DMS79 (cell line): ENCODE results near the gene OPRD1.
"Not testable (repeated sequence)": the region's sequence is repeated elsewhere in the genome, so short reads cannot be mapped to it uniquely, and the experiment has no call there.

Experiments used
- DNase-seq: peaks from one replicate; lab custom pipeline; 2025; lab: John Stamatoyannopoulos, UW

OPRD1 gene

DNA sequence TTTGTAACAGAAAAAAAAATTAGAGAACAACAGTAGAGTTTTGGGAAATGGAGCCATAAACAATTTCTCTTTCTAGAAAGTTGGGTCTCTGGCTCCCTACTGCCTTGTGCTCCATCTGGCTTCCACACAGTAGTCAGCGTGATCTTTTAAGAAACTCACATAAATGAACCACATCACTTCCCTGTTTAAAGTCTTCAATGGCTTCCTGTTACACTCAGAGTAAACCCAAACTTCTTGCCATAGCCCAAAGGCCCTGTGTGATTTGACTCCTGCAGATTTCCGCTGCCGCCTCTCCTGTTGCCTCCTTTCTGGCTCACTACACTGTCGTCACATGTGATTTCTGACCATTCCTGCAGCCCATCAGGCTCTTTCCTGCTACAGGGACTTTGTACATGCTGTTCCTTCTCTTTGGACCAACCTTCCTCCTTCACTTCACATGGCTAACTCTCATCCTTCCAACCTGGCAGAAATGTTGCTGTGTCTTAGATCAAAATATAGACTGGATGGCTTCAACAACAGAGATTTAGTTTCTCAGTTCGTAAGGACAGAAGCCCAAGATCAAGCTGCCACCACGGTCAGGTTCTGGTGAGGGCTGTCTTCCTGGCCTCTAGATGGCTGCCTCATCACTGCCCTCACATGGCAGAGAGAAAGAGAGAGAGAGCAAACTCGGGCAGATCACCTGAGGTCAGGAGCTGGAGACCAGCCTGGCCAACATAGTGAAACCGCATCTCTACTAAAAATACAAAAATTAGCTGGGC lies 34.0 kb downstream of the OPRD1 start:
- DNase-seq = no peak

DNA sequence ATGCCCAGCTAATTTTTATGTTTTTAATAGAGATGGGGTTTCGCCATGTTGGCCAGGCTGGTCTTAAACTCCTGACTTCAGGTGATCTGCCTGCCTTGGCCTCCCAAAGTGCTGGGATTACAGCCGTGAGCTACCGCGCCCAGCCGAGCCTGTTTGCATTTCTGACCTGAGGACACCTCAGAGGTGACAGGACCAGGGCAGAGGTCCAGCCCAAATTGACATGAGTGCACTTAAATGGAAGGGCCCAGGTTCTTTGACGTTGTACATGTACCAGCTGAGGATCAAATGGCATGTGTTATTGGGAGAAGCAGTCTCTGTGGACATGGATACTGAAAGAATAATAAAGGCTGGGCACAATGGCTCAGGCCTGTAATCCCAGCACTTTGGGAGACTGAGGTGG lies 35.2 kb downstream of the OPRD1 start:
- not testable (repeated sequence) for DNase-seq

DNA sequence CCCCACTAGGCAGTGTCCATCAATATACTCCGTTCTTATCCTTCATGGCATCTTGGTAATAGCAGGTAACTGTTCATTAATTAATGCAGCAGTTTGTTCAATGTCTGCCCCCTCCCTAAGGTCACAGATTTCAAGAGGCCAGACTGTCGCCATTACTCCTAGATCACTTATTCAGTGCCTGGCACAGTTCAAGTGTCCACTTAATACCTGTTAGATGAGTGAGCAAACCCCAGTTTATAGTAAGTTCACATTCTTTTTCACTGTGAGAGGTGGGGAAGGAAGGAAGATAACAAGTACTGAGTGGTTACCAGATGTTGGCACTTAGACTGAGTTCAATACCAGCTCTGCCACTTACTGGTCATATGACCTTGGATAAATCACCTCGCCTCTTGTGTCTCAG lies 36.4 kb downstream of the OPRD1 start:
- peak; percentile 13 for DNase-seq

DNA sequence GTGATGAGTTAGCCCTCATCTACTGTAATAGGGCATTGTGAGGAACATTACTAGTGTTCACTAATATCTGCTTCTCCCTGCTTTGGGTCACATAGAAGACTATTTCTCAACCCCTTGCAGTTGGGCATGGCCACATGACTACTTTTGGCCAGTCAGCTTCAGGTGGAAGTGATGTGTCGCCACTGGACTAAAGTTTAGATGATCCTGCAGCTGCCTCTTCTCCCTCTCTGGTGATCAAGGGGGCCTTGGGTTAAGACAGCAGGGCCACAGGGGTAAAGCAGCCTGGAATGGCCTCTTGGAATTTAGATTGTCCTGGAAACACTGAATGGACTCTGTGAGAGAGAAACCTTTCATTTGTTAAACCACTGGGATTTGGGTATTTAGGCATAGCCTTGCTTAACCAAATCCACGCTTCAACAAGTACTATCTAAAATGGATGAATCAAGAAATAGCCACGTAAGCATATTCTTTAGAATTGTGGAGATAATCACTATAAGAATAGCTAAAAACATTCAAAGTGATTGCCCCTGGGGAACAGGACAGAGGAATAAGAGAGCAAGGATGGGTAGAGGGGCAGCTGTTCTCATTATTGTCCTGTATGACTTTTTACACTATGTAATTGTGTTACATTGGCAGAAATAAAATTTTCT lies 41.2 kb downstream of the OPRD1 start:
- no peak for DNase-seq

DNA sequence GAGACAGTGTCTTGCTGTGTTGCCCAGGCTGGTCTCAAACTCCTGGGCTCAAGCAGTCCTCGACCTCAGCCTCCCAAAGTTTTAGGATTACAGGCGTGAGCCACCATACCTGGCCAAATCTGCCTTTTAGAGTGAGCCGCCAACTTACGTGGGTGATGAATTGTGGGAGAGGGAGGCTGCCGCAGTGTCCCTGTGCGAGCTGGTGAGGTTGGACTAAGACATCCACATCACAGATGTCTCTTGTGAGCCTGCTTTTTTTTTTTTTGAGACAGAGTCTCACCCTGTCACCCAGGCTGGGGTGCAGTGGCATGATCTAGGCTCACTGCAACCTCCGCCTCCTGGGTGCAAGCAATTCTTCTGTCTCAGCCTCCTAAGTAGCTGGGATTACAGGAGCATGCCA lies 42.4 kb downstream of the OPRD1 start:
- not testable (repeated sequence) for DNase-seq

DNA sequence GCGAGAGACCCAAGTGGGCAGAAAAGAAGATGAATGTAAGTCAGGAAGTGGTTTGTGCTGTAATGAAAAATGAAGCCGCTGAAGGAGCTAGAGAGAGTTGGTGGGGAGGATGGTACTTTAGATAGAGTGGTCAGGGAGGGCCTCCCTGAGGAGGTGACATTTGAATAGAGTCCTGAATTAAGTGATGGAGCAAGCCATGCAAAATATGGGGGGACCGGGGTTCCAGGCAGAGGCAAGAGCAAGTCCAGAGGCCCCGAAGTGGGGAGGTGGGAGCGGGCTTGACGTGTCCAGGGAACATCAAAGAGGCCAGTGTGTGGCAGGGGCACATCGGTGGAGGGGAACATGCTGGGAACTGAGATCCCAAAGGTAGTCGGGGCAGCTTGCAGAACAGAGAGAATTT lies 43.1 kb downstream of the OPRD1 start:
- DNase-seq = no peak

DNA sequence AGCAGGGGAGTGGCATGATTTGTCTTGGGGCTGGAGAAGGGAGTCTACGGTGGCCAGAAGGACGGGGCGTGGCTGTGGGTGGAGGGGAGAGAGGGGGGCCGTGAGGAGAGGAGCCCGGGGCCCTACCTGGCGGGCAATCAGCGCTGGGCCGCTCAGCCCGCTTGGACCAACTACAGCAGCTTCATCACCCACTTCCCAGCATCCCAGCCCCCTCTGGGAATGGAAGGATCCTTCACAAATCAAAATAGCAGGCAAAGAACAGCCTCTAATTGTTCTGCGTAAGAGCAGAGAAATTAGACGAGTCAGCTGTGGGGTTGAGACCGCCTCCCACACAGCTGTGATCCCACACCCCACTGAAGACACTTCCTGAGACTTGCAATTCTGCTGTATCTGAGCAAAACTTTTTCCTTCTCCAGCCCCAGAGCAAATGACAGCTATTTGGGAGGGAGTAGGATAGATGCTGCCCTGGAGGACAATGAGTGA lies 43.5 kb downstream of the OPRD1 start:
- DNase-seq = no peak

DNA sequence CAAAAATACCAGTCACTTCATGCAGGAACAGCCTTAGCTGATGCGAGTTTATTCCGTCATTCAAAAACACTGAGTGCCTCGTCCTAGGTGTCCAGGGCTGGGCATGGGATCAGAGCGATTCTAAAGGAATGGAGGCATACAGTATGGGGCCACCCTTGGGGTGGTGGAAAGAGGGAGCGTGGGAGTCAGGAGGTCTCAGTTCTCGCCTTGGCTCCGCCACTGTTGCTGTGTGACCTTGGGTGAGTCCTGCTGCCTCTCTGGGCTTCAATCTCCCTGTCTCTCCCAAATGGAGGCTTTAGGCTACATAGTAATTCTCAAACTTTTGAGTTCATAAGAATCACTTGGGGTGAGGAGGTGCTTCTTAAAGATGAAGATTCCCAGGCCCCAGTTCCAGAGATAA lies 44.0 kb downstream of the OPRD1 start:
- no peak for DNase-seq

DNA sequence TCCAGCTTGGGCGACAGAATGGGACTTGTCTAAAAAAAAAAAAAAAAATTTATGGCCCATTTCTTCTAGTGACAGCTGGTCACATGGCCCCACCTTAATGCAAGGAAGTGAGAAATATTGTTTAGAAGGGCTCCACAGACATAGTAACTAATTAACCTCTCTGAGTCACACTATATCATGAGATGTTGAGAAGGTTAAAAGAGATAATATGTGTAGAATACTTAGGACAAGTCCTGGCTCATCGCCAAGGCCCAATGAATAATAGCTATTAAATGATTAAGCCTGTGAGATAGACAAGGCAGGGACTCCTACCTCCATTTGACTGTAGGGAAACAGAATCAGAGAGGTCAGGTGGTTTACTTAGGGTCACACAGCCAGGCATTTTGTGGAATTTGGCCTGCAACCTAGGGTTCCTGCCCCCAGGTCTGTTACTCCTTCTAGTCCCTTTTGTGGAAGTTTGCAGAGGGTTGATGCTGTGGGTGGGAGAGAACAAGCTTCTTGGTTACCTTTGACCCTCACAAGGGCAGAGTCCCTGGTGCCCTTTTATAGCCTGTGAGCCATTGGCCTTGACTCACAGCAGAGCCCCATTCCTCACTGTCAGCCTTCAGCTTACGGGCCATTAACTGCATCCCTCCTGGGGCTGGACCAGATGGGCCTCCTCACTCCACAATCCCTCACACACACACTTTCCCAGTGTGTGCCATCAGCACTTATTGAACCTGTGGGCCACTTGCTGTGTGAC lies 48.5 kb downstream of the OPRD1 start:
- DNase-seq = peak; percentile 34

DNA sequence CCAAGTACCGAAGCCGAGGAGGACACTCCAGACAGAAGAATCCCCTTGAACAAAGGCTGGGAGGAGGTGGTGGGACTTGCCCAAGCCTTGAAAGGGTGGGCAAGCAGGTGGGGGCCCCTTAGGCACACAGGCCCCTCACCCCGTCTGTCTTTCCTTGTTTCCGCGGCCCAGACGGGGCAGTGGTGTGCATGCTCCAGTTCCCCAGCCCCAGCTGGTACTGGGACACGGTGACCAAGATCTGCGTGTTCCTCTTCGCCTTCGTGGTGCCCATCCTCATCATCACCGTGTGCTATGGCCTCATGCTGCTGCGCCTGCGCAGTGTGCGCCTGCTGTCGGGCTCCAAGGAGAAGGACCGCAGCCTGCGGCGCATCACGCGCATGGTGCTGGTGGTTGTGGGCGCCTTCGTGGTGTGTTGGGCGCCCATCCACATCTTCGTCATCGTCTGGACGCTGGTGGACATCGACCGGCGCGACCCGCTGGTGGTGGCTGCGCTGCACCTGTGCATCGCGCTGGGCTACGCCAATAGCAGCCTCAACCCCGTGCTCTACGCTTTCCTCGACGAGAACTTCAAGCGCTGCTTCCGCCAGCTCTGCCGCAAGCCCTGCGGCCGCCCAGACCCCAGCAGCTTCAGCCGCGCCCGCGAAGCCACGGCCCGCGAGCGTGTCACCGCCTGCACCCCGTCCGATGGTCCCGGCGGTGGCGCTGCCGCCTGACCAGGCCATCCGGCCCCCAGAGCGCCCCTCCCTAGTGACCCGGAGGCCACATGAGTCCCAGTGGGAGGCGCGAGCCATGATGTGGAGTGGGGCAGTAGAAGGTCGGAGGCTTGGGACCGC lies 50.8 kb downstream of the OPRD1 start:
- no peak for DNase-seq

DNA sequence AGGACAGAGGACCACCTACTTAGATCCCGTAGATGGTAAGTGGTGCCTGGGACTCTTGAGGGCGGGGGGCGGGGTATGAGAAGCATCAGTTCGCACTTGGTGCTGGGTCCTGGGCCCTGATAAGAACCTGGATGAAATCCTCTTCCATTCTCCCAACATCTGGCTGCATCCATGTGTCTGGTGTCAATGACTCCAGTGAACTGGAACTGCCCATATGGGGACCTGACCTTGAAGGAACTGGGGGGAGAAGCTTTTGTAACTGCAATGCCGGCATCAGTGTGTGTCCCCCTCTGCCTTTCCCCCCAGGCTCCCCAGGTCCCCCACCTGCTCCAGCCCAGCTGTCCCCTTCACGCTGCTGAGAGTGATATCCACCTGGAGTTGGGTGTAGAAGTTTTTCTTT lies 52.7 kb downstream of the OPRD1 start:
- DNase-seq = no peak

DNA sequence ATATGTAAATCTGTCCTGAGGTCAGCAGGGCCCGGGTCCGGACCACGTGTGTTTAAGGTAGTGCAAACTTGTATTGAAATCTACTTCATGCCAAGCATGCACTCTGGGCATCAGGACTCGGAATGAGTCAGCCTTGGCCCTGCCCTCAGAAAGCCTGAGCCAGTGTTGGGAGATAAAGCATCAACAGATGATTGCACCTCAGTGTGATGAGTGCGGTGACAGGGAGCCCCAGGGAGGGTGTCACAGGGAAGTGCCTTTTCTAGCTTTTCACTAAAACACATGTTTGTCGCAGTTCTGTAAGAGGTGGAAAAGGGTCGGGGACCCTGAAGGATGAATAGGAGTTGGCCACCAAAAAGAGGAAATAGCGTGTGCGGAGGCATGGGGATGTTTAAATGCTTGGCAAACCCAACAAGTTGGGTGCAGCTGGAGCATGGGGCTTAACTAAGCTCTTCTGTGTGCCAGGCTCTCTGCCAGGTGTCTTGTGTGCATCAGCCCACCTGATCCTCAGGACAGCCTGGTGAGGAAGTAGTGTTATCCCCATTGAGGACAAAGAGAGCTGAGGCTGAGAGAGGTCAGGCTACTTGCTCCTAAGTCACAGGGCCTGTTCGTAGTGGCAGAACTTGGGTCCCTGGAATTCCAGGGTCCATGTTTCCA lies 54.2 kb downstream of the OPRD1 start:
- DNase-seq = no peak

DNA sequence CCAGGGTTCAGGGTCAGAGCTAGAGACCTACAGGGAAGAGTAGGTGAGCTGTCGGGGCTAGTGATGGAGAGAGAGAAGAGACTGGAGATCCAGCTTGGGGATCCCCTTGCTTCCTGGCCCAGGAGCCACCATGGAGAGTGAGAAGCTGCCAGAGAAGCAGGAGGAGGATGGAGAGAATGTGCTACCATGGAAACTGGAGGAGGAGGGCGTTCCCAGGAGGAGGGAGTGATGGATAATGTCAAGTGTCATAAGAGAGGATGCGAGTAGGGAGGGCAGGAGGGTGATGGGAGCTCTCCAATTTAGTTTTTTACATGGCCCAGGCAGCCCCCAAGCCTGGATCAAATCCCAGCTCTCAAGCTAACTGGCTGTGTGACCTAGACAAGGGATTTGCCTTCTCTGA lies 55.9 kb downstream of the OPRD1 start:
- no peak for DNase-seq

DNA sequence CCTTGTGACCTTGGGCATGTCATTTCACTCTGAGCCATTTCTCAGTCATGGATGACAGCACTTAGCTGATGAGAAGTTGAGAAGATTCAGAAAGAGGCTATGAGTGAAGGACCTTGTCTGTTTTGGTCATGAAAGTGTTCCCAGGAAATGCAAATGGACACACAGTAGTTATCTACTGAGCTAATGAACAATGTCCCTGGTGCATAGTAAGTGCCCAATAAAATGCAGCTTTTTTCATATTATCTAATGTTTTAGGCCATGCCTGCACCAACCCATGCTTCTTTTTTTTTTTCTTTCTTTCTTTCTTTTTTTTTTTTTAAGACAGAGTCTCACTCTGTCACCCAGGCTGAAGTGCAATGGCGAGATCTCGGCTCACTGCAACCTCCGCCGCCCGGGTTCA lies 58.0 kb downstream of the OPRD1 start:
- no peak for DNase-seq

DNA sequence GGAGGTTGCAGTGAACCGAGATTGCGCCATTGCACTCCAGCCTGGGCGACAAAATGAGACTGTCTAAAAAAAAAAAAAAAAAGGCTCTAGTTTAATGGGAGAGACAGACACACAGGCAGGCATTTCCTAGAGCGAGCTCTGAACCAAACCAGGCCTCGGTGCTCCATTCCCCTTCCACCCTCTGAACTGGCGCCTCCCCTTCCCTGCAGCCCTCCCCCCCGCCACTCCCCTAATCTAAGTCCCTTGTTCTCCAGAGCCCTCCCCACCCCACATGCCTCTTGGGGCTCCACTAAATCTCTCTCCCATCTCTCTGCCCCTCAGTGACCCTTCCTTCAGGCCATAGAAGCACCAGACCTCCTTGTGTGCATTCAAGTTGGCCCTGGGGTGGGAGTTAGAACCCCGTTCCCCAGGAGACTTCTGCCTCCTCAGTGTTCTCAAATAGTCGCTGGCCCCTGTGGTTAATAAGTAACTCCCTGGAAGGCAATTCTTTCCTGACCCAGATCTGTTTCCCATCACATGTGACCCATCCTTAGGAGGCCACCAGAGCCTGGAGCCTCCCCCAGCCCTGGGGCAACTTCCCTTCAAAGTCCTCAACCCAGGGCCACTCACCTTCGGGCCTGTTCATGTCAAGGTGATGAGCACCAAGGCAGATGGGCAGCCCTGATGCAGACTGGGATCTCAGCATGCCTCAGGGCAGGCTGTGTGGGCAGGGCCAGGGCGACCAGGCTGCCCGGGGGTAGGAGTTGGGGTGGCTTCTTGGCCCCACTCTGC lies 59.8 kb downstream of the OPRD1 start:
- no peak for DNase-seq

DNA sequence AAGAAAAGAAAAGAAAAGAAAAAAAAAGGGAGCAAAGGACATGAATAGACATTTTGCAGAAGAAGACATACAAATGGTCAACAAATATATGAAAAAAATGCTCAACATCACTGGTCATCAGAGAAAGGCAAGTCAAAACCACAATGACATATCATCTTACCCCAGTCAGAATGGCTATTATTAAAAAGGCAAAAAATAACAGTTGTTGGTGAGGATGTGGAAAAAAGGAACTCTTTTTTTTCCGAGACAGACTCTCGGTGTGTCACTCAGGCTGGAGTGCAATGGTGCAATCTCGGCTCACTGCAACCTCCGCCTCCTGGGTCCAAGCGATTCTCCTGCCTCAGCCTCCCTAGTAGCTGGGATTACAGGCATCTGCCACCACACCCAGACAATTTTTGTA lies 63.2 kb downstream of the OPRD1 start:
- not testable (repeated sequence) for DNase-seq

DNA sequence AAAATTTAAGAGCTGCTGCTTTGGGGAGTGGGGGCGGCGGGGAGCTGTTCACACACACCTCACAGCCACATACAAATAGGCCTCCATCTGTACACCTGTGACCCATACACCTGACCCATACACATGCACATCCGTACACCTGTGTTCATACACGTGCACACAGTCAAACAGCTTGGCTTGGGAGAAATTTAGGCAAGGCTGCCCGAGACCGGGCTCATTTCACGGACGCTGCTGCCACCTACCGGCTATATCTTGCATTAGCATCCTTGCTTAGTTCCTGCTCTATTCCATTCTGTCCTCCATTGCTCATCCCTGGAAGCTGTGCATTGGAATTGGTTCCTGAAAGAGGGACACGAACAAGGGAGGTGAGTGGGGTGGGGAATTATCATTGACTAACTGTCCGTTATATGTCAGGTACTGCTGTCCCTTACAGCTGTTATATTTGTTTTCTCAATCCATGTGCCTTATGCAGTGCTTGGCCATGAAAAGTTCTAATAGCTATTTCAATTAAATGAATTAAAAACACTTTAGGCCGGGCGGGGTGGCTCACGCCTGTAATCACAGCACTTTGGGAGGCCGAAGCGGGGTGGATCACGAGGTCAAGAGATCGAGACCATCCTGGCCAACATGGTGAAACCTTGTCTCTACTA lies 65.3 kb downstream of the OPRD1 start:
- peak; percentile 59 for DNase-seq

DNA sequence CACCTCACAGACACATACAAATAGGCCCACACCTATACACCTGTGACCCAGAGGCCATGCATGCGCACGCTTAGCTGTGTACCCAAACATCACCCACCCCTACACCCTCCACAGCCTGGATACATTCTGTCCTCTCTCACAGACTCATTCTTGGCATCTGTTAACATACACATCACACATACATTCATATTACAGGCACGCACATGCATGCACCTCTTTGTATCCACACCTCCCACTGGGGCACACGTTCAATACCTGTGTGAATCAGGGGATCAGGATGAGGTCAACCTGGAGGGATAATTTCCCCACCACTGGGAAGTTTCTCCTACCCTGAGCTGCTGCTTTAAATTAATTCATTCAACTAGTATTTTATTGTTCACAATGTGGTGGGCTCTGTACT lies 66.8 kb downstream of the OPRD1 start:
- DNase-seq = no peak

DNA sequence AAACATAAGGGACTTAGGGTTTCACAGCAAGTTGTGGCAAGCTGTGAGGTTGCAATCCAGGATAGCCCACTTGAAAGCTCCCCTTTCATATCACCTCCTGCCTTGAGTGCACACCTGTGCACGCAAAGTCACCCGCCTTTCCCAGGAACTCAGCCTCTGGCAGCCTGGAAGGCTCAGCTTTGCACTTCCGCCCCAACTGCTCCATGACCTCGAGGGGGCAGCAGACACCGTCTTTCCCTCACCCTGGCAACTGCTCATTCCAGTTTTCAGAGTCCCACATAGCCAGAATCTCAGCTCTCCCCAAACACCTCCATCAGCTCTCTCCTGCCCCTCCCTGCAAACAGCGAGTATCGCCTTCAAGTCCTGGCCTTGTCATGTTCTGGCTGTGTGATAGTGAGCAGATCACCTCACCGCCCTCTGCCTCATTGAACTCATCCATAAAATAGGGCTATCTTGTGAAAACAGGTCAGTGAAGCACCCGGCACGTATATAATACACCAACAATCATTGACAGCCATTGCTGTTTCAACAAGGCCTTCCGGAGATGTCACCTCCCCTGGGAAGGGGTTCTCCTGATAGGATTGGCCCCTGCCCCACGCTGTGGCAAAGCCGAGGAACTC lies 70.1 kb downstream of the OPRD1 start:
- DNase-seq = peak; percentile 94

DNA sequence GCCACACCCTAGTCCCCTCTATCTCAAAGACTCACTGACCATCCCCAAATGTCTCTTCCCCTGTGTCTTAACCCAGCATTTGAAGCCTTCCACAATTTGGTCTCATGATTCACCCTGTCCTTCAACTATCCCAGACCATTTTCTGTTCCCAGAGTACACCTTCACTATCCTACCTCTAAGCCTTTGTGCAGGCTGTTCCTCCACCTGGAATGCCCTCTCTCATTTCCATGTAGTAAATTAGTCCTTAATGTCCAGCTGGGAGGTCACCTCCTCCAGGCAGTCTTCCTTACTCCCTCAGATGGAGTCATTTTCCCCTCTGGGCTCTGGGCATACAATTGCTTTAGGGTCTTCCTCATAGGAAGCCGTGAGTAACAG lies 71.3 kb downstream of the OPRD1 start:
- no peak for DNase-seq
